ENCODE data around the gene SLC1A2. TPM values are rescaled to one million over a fixed set of nuclear protein-coding genes. Genes with fewer than 3 reads are reported as not detected.

Gene SLC1A2
- total RNA-seq, 1 donor from 2014 or later, result not detected

DNA sequence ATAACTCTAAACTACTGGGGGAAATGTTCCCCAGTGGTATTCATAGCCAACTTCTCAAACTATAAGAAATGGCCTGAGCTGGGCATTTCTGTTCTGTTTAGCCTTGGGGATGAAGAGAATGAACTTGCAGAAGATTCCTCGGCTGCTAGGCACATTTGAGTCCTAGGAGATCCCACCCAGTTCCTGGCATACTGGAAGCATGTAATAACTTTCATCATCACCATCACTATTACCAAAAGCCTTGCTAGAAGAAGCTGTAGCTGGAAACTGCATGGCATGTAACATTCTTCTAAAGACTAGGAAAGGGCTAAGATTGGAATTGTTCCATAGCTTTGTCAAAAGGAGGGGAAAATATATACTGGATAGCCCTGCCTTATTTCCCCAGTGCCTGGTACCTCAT, 40.1 kb upstream of the SLC1A2 start:
- H3K27me3 ChIP-seq (ENCODE audit: control insufficient read depth, insufficient read depth, low read length), result peaks cover 5% of the 10 kb centered on the region
- TF ChIP-seq, protein P1, sequence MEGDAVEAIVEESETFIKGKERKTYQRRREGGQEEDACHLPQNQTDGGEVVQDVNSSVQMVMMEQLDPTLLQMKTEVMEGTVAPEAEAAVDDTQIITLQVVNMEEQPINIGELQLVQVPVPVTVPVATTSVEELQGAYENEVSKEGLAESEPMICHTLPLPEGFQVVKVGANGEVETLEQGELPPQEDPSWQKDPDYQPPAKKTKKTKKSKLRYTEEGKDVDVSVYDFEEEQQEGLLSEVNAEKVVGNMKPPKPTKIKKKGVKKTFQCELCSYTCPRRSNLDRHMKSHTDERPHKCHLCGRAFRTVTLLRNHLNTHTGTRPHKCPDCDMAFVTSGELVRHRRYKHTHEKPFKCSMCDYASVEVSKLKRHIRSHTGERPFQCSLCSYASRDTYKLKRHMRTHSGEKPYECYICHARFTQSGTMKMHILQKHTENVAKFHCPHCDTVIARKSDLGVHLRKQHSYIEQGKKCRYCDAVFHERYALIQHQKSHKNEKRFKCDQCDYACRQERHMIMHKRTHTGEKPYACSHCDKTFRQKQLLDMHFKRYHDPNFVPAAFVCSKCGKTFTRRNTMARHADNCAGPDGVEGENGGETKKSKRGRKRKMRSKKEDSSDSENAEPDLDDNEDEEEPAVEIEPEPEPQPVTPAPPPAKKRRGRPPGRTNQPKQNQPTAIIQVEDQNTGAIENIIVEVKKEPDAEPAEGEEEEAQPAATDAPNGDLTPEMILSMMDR (IDR thresholded peaks at IDR 0.05; ENCODE audit: insufficient read depth, low read length, poor library complexity, severe bottlenecking), result no peak
- H3K4me3 ChIP-seq (ENCODE audit: low read depth, low read length), result no peak overlapping the region
- no peaks in the 10 kb centered on the region for H3K36me3 ChIP-seq (ENCODE audit: control insufficient read depth, insufficient read depth, low read length)
- no peak for DNase-seq (ENCODE audit: low read depth)

- Histone ChIP-seq H3K36me3 (ENCODE audit: control insufficient read depth, insufficient read depth, low read length) (no peaks in the 10 kb centered on the region), H3K27me3 (ENCODE audit: control insufficient read depth, insufficient read depth, low read length) (peaks cover 5% of the 10 kb centered on the region), H3K4me3 (ENCODE audit: low read depth, low read length) (no peak overlapping the region)
- DNase-seq (ENCODE audit: low read depth), result no peak
- TF ChIP-seq, protein P1 (IDR thresholded peaks at IDR 0.05; ENCODE audit: insufficient read depth, low read length, poor library complexity, severe bottlenecking), result no peak
Observed at GRCh38 chr11:35458846-35459245, 39.5 kb upstream of the SLC1A2 start.

DNA sequence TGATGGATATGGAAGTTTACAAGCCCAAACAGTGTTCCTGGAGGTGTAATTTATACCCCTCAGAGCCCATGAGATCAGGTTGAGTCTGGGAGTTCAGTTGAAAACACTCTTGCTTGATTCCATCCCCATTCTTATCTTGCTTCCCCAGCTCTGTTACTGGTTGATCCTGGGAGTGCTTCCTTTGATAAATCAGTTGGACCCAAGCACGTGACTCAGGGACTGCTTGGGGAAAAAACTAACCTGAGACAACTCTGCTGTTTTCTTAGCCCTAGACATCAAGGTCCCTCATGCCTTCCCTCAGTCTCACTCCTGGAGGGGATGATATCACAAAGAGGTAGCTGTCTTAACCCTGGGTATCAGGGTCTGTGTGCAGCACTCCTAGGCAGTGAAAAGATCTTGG, 35.0 kb upstream of the SLC1A2 start:
- TF ChIP-seq, protein P1 (IDR thresholded peaks at IDR 0.05; ENCODE audit: insufficient read depth, low read length, poor library complexity, severe bottlenecking), result no peak
- no peak for DNase-seq (ENCODE audit: low read depth)
- no peaks in the 10 kb centered on the region for H3K36me3 ChIP-seq (ENCODE audit: control insufficient read depth, insufficient read depth, low read length)
- H3K4me3 ChIP-seq (ENCODE audit: low read depth, low read length), result no peak overlapping the region
- H3K27me3 ChIP-seq (ENCODE audit: control insufficient read depth, insufficient read depth, low read length), result peaks cover 3% of the 10 kb centered on the region

DNA sequence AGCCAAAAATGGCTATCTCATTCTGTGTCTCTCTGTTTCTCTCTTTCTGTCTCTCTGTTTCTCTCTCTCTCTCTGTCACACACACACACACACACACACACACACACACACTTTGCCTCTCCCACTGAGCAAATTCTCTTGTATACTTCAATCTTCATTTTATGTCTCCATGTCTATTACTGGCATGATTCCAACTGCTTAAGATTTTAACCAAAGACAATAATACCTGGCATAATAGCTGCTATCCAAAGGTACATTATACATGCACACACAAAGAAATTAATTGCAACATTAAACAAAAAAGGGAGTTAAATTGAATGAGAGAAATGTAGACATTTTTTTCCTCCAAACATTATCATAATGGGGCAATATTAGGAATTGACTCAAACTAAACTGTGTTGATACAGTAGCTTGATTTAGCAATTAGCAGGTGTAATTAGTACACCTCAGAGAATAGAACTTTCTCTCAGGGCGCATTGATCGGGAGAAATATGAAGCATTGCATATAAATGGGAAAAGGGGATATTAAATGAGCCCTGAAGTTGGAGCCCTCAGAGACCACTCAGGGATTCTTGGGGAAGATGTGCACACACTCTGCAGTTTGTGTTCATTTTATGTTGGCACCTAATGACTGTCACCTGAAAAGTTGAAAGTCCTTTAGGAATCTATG, 17.4 kb upstream of the SLC1A2 start:
- H3K36me3 ChIP-seq (ENCODE audit: control insufficient read depth, insufficient read depth, low read length), result no peaks in the 10 kb centered on the region
- H3K4me3 ChIP-seq (ENCODE audit: low read depth, low read length), result no peak overlapping the region
- peaks cover 22% of the 10 kb centered on the region for H3K27me3 ChIP-seq (ENCODE audit: control insufficient read depth, insufficient read depth, low read length)
- DNase-seq (ENCODE audit: low read depth), result no peak
- TF ChIP-seq, protein P1 (IDR thresholded peaks at IDR 0.05; ENCODE audit: insufficient read depth, low read length, poor library complexity, severe bottlenecking), result no peak

GRCh38 chr11:35433588-35433987, 14.2 kb upstream of the SLC1A2 start:
- Histone ChIP-seq H3K4me3 (ENCODE audit: low read depth, low read length) (no peak overlapping the region), H3K36me3 (ENCODE audit: control insufficient read depth, insufficient read depth, low read length) (no peaks in the 10 kb centered on the region), H3K27me3 (ENCODE audit: control insufficient read depth, insufficient read depth, low read length) (peaks cover 25% of the 10 kb centered on the region)
- TF ChIP-seq, protein P1 (IDR thresholded peaks at IDR 0.05; ENCODE audit: insufficient read depth, low read length, poor library complexity, severe bottlenecking), result no peak
- DNase-seq (ENCODE audit: low read depth), result no peak

DNA sequence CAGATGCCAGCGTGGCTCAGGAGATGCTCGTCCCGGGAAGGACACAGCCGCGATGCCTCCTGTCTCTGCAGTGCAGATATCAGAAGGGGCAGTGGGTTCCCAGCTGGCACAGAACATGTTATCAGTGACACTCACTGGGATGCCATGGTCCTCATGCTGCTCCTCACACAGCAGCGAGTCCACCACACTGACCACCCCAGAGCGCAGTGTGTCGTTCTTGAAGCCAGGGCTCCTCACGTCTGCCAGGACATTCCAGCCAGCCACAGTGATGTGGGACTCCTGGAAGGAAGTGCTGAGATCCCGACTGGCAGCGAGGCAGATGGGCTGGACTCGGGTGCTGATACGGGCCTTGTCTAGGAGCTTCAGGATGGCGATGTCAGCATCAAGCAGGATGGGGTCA, 13.1 kb upstream of the SLC1A2 start:
- no peak overlapping the region for H3K4me3 ChIP-seq (ENCODE audit: low read depth, low read length)
- H3K36me3 ChIP-seq (ENCODE audit: control insufficient read depth, insufficient read depth, low read length), result no peaks in the 10 kb centered on the region
- DNase-seq (ENCODE audit: low read depth), result no peak
- TF ChIP-seq, protein P1 (IDR thresholded peaks at IDR 0.05; ENCODE audit: insufficient read depth, low read length, poor library complexity, severe bottlenecking), result no peak
- H3K27me3 ChIP-seq (ENCODE audit: control insufficient read depth, insufficient read depth, low read length), result peaks cover 26% of the 10 kb centered on the region
